Kidney glomerular epithelial cell (primary cell): ENCODE data around the gene SPRYD3.

Source experiments
- DNase-seq: peaks from one replicate; lab custom pipeline; 2025; lab: John Stamatoyannopoulos, UW

Gene SPRYD3

DNA sequence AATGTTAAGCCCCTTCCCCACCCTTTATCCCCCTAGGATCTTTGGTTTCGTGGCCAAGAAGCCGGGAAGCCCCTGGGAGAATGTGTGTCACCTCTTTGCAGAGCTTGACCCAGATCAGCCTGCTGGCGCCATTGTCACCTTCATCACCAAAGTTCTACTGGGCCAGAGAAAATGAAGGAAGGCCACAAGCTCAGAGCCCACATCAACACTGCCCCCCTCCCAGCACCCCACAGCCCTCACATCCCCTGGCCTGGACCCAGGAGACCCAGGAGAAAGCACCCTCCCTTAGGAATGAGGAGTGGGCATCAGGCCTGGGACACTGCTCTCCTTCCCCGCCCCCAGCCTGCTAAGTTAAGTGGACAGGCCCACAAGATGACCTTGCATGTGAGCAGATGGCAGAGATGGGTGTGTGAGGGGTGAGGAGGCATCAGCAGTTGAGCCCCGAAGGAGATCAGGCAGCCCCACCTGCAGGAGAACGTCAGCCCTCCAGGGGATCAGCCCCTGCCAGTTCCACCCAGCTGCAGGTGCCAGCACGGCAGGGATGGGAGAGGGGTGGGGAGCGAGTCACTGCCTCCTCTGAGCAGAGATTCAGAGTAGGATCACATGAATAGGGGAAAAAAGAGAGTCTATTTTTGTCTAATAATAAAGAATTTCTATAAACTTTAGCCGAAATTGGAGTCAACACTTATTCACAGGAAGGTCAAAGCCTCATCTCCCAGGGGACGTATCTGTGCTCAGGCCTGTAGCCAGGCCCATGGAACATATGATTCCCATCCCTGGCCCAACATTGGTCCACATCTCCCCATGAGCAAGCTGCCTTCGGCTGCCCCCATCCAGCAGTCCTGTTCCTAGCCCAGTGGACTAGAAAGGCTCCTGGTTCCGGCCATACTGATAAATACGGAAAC, 15.2 kb downstream of the SPRYD3 start:
- no peak for DNase-seq

DNA sequence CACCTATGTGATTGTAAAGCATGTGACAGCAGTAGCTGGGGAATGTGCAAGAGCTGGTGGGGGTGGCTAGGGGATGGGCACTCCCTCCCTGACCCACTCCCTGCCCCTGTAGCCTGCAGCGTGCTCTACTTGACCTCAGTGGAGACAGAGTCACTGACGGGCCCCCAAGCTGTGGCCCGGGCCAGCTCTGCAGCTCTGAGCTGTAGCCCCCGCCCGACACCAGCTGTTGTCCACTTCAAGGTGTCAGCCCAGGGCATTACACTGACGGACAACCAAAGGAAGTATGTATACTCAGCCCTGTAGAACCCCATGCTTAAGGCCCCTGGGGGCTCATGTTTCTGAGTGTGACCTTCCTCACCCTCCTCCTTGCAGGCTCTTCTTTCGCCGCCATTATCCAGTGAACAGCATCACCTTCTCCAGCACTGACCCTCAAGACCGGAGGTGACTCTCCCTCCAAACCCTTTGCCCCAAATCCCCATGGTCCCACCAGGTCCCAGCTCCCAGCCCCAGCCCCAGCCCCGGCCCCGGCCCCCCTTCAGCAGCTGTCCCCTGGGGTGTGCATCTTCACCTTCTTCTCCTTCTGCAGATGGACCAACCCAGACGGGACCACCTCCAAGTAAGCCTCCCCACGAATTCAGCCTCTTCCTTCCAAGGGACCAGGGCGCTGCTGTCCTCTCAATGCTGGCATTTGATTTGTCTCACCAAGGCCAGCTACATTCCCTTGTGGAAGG, 16.0 kb downstream of the SPRYD3 start:
- no peak for DNase-seq

DNA sequence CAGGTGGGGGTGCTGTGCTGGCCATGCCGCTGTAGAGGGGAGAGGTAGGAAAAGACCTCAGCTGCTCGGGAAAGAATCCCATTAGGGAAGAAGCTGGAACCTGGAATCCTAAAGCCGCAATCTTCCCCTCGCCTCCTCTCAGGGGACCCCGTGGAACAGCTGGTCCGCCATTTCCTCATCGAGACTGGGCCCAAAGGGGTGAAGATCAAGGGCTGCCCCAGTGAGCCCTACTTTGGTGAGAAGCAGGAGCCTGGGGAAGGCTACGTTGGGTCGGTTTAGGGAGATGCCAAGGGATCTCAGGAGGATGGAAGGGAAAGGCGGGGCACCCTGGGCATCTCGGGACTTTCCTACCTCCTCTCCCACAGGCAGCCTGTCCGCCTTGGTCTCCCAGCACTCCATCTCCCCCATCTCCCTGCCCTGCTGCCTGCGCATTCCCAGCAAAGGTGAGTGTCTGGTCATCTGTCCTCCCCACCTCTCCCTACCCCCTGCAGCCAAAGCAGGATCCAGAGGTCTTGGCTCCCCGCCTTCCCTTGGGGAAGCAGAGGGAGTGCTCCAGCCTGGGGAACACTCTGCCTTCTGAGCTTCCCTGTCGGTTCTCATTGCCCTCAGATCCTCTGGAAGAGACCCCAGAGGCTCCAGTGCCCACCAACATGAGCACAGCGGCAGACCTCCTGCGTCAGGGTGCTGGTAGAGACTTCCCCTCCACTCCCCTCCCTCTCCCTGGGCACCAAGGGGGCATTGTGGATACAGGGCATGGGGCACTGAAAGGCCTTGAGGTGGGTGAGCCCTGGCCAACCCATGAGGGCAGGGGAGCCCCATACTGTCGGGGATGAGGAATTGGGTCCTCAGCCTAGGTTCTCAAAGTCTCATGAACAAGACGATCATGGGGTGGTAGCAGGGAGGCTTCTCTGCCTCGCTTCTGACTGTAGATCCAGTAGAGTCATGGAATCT, 16.9 kb downstream of the SPRYD3 start:
- no peak for DNase-seq

DNA sequence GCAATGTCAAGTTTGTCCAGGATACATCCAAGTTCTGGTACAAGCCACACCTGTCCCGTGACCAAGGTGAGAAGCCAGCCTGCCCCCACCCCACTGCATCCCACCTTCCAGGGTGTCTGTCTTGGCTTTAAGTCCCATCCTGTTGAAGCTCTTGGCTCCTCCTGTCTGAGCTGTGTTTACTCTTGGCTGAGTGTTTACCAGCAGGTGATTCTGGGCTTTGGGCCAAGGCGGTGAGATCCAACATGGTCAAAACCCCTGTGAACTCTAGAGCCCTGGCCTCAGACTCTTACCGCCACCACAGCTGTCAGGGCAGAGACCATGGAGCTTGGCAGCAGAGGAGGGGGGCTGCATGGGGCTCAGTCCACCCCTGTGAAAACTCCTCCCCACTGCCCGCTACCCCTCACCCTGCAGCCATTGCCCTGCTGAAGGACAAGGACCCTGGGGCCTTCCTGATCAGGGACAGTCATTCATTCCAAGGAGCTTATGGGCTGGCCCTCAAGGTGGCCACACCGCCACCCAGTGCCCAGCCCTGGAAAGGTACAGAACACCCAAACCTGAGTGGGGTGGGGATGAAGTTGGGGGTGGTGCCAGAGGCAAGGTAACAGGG, 17.7 kb downstream of the SPRYD3 start:
- no peak for DNase-seq

DNA sequence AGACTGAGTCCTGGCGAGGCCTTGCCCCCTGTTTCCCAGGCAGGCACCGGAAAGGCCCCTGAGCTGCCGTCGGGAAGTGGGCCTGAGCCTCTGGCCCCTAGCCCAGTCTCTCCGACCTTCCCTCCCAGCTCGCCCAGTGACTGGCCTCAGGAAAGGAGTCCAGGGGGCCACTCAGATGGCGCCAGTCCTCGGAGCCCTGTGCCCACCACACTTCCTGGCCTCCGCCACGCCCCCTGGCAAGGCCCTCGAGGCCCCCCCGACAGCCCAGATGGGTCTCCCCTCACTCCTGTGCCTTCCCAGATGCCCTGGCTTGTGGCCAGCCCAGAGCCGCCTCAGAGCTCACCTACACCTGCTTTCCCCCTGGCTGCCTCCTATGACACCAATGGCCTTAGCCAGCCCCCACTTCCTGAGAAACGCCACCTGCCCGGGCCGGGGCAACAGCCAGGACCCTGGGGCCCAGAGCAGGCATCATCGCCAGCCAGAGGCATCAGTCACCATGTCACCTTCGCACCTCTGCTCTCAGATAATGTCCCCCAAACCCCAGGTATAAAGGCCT, 18.4 kb downstream of the SPRYD3 start:
- no peak for DNase-seq

DNA sequence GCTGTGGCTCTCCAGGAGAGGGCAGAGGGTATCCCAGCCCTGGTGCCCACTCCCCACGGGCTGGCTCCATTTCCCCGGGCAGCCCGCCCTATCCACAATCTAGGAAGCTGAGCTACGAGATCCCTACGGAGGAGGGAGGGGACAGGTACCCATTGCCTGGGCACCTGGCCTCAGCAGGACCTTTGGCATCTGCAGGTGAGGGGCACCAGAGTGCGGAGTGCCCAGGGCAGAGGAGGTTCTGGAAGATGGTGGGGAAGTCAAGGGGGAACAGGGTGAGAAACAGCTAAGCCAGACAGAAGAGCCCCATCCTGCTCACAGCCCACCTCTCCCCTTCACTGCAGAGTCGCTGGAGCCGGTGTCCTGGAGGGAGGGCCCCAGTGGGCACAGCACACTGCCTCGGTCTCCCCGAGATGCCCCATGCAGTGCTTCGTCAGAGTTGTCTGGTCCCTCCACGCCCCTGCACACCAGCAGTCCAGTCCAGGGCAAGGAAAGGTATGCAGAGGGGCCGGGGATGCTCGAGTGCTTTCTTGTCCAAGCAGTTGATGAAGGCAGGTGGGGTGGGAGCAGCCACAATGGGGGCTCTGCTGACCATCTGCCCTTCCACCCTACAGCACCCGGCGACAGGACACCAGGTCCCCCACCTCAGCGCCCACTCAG, 19.0 kb downstream of the SPRYD3 start:
- DNase-seq = no peak

DNA sequence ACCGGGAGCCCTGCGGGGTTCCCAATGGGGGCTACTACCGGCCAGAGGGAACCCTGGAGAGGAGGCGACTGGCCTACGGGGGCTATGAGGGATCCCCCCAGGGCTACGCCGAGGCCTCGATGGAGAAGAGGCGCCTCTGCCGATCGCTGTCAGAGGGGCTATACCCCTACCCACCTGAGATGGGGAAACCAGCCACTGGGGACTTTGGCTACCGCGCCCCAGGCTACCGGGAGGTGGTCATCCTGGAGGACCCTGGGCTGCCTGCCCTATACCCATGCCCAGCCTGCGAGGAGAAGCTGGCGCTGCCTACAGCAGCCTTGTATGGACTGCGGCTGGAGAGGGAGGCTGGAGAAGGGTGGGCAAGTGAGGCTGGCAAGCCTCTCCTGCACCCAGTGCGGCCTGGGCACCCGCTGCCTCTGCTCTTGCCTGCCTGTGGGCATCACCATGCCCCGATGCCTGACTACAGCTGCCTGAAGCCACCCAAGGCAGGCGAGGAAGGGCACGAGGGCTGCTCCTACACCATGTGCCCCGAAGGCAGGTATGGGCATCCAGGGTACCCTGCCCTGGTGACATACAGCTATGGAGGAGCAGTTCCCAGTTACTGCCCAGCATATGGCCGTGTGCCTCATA, 19.6 kb downstream of the SPRYD3 start:
- no peak for DNase-seq

DNA sequence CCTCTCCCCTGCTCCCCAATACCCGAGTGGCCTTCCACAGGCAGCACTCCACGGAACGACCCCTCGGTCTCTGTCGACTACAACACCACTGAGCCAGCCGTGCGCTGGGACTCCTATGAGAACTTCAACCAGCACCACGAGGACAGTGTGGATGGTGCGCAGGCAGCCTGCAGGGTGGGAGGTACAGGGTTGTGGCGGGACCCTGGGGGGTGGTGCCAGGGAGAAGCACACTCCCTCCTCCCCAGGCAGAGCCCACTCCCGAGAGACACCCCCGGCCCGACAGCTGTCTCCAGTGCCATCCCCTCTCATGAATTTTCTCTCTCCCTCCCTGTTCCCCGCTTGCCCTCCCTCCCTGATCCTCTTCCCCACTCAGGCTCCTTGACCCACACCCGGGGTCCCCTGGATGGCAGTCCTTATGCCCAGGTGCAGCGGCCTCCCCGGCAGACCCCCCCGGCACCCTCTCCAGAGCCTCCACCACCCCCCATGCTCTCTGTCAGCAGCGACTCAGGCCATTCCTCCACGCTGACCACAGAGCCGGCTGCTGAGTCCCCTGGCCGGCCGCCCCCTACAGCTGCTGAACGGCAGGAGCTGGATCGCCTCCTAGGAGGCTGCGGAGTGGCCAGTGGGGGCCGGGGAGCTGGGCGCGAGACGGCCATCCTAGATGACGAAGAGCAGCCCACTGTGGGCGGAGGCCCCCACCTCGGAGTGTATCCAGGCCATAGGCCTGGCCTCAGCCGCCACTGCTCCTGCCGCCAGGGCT, 20.3 kb downstream of the SPRYD3 start:
- no peak for DNase-seq

DNA sequence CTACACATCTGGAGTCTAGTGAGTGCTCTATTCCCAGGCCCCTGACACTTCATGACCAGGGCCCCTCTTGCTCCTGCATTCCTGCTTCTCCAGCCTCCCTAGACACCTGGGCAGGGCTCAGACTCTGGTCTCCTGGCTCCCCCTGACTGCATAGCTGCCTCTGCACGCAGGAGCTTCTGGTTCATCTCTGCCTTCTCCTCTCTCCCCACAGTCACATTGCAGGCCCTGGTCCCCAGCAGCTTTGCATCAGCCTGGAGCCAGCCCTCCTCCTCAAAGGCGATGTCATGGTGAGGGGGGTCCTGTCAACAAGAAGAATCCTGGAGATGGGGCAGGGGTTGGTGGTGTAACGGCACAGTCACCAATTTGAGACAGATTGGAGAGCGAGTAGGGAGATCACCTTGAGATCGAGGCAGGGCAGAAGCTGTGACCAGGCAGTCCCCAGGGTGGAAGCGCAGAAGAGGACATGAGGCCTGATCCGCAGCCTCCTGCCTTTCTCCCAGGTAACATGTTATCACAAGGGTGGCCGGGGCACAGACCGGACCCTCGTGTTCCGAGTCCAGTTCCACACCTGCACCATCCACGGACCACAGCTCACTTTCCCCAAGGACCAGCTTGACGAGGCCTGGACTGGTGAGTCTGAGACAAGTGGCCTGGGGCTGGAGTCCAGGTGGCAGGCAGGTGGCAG, 21.2 kb downstream of the SPRYD3 start:
- DNase-seq = no peak

DNA sequence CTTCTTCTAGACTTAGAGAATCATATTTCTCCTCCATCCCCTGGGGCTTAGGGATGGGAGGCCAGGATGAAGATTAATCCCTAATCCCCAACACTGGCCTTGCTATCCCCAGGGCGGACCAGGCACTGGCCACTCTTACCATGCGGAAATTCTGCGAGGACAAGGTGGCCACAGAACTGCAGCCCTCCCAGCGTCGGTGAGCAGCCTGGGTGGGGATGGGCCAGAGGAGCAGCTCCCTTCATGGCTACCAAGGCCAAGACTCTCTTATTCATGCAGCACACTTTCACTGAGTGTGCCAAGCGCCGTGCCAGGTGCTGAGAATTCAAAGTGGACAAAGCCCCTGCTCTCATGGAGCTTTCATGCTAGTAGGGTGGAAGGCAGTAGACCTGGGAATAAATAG, 22.3 kb downstream of the SPRYD3 start:
- DNase-seq = no peak

DNA sequence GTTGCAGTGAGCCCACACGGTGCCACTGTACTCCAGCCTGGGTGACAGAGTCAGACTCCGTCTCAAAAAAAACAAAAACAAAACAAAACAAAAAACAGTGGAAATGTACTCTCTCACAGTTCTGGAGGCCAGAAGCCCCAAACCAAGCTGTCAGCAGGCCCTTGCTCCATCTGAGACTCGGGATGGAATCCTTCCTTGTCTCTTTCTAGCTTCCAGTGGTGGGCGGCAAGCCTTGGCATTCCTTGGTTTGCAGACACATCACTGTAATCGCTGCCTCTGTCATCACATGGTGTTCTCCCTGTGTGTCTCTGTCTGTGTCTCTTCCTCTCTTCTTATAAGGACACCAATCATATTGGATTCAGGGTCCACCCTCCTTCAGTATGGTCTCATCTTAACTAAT, 22.9 kb downstream of the SPRYD3 start:
- DNase-seq = no peak

DNA sequence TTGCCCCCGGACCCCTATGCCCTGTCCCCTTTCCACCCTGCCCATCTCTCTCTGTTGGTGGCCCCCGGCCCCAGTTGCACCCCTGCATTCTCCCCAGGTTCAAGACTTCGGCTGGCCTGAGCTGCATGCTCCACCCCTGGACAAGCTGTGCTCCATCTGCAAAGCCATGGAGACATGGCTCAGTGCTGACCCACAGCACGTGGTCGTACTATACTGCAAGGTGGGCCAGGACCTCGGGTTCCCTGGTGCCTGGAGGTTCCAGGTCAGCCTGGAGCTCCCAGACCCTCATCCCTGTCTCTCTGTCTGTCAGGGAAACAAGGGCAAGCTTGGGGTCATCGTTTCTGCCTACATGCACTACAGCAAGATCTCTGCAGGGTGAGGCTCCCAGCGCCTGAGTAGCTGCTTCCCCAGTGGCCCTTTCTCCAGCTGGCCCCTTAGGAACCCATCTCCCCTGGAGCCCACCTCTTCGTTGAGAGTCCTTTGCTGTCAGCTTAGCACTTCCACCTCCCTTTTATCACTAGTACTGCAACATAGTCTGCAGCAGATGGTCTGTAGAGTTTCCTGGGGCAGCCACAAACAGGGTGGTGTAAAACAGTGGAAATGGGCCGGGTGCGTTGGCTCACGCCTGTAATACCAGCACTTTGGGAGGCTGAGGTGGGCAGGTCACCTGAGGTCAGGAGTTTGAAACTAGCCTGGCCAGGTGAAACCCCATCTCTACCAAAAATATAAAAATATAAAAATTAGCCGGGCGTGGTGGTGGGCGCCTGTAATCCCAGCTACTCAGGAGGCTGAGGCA, 23.5 kb downstream of the SPRYD3 start:
- DNase-seq = no peak

DNA sequence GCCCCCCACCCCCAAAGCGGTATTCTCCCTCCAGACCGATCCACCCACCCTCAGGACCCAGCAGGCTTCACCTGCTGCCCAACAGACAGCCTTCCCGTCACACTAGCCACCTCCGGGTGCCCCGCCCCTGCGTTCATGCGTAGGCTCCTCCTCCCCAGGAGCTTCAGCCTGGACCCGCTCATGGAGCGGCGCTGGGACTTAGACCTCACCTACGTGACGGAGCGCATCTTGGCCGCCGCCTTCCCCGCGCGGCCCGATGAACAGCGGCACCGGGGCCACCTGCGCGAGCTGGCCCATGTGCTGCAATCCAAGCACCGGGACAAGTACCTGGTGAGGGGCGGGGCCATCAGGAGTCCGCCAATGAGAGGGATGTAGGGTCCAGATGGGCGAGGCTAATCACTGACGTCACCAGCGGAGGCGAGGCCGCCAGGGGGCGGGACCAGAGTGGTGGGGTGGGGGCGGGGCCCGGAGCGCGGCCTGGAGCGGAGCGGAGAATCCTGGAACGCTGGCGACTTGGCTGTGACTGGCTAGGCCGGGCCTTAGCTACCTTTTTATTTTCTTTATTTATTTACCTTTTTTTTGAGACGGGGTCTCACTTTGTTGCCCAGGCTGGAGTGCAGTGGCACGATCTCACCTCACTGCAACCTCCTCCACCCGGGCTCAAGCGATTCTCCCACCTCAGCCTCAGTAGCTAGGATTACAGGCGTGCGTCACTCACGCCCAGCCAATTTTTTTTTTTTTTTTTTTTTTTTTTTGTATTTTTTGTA, 24.9 kb downstream of the SPRYD3 start:
- peak; percentile 93 for DNase-seq

DNA sequence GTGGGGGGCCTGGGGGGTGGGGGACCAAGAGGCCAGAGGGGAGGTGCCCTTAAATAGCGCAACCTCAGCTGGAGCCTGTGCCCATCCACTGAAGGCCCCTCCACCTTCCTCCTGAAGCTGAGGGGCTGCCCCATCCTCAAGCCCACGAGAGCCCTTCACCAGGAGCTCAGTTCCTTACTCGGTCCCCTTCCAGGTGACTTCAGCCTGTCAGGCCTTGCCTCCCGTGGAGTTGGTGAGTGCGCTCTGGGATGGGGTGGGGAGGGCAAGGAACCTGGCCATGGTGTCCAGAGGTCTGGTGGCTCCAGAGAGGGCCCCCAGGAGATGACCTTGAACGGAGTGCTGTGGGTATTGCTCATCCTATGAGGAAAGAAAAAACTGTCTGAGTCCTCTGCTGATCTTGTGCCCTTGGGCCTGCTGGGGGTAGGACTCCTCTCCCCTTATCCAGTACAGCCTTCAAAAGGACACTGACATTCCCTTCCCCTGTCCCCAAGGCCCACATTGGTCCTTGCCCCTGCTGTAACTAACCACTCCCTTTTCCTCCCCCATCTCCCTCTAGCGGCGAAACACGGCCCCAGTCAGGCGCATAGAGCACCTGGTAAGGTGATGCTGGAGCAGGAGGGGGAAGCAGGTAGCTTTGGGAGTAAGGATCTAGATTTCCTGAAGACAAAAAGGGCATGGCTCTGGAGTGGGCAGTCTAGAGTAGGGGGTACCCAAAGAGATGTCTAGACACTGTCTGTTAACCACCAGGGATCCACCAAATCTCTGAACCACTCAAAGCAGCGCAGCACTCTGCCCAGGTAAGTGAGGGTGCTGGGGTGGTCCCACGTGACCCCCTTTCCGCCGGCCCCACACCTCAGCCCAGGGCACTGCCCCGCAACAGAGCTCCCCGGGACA, 25.7 kb downstream of the SPRYD3 start:
- DNase-seq = peak; percentile 14

DNA sequence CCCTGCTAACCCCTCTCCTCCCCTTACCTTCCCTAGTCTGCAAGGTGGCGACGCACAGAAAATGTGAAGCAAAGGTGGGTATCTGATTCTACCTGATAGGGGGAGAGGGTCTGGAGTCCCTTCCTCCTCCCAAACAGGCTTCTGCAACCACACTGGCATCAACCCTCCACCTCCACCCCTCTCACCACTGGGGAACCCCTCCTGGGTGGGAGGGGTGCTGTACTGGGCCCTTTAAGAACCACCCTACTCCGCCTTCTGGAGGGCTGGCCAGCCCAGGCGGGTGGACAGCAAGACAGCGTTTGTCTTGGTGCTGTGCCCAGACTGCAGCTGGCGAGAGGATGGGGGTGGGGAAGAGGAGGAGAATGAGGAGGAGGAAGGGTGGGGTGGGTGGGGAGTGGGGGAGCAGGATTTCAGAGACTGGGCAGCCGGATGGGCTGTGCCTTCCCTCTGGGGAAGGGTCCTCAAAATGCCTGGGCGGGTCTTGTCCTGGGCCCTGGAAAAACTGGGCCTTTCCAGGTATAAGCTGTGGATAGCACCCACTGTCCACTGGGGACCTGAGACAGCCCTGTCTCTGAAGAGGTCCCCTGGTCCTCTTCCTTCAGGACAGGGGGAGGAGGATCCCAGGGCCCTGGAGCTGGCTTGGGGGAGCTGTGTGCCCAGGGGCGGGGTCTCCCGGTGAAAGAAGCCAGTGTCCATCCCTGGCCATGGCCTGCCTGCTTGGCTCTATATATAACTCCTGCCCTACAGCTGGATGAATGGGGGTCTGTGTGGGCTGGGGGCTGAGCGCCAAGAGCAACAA, 26.6 kb downstream of the SPRYD3 start:
- DNase-seq = peak; percentile 35
